SW480 (cell line): ENCODE results near the gene ZNF774.
A peak's percentile ranks its signal among the peaks of the same experiment; 100 is the strongest.
"Not testable (repeated sequence)": the region's sequence is repeated elsewhere in the genome, so short reads cannot be mapped to it uniquely, and the experiment has no call there.

ENCODE experiments used
- DNase-seq: peaks from one replicate; pipeline ENCODE4 v3.0.0-alpha.2; 2016; ENCODE audit warnings: low spot score

Gene ZNF774

GRCh38 chr15:90347431-90348065 lies 4.5 kb upstream of the ZNF774 start:
- not testable (repeated sequence) for DNase-seq

GRCh38 chr15:90348456-90348855 lies 3.6 kb upstream of the ZNF774 start:
- DNase-seq, result no peak

- DNase-seq, result no peak
Measured at GRCh38 chr15:90349072-90349471, 3.0 kb upstream of the ZNF774 start.

GRCh38 chr15:90349821-90350220 lies 2.3 kb upstream of the ZNF774 start:
- DNase-seq, result no peak

- no peak for DNase-seq
Measured at GRCh38 chr15:90351479-90352106, 491 bp upstream of the ZNF774 start.

GRCh38 chr15:90354986-90355385 lies 2.9 kb downstream of the ZNF774 start:
- no peak for DNase-seq

GRCh38 chr15:90358124-90359033 lies 6.3 kb downstream of the ZNF774 start:
- DNase-seq, result no peak

- no peak for DNase-seq
Measured at GRCh38 chr15:90360746-90361145, 8.7 kb downstream of the ZNF774 start.

GRCh38 chr15:90362936-90363212 lies 10.8 kb downstream of the ZNF774 start:
- peak; percentile 32 for DNase-seq

GRCh38 chr15:90364251-90364650 lies 12.2 kb downstream of the ZNF774 start:
- peak; percentile 70 for DNase-seq

GRCh38 chr15:90365414-90366055 lies 13.5 kb downstream of the ZNF774 start:
- no peak for DNase-seq

- DNase-seq, result no peak
Measured at GRCh38 chr15:90367576-90367975, 15.5 kb downstream of the ZNF774 start.

GRCh38 chr15:90375071-90375470 lies 23.0 kb downstream of the ZNF774 start:
- DNase-seq, result no peak

- no peak for DNase-seq
Measured at GRCh38 chr15:90376789-90377188, 24.7 kb downstream of the ZNF774 start.

GRCh38 chr15:90379263-90379662 lies 27.2 kb downstream of the ZNF774 start:
- DNase-seq, result no peak

- DNase-seq, result no peak
Measured at GRCh38 chr15:90381515-90381914, 29.4 kb downstream of the ZNF774 start.

GRCh38 chr15:90382320-90382719 lies 30.2 kb downstream of the ZNF774 start:
- no peak for DNase-seq

- DNase-seq, result no peak
Measured at GRCh38 chr15:90386221-90386620, 34.1 kb downstream of the ZNF774 start.

GRCh38 chr15:90387534-90388461 lies 35.7 kb downstream of the ZNF774 start, which contains the start of gene IQGAP1:
Gene IQGAP1, plus strand, starts transcription at chr15:90388242. Its CDS starts 100 bp downstream, at chr15:90388342.
- peak; percentile 96 for DNase-seq

- peak; percentile 49 for DNase-seq
Measured at GRCh38 chr15:90388462-90389380, 36.6 kb downstream of the ZNF774 start.
